Measurements from ENCODE around the gene ATN1.

Gene ATN1

DNA sequence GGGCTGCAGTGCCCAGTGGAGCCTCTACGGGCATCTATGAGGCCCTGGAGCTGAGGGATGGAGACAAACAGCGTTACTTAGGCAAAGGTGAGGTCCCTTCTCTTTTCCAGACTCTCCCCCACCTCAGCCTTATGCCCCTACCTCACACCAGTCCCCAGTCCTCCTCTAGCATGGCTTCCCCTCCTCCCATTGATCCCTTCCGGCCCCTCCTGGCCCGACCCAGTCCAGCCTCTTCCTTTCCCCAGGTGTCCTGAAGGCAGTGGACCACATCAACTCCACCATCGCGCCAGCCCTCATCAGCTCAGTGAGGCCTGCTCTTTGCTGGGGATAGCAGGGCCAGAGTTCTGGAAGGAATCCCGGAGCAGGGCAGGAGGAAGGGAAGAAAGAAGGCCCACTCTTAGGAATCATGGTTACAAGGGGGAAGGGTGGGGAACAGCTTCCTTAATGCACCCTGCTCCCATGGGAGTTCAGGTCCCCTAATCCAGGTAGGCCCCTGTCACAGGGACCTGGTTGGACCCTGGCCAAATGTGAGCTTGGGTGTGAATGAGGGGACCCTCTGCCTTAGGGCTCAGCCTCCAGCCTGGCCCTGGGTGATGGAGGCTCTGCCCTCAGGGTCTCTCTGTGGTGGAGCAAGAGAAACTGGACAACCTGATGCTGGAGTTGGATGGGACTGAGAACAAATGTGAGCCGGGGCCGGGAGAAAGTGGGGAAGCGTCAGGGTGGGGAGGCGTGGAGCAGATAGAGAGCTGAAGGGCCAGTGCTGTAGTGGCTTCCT is 11.1 kb upstream of the ATN1 start:
- no peak overlapping the region for H3K4me3 ChIP-seq (ENCODE audit: low read depth in 1 of 2, low read length in 1 of 2)
- H3K36me3 ChIP-seq, result no peaks in the 10 kb centered on the region
- peaks cover 7 to 13% of the 10 kb centered on the region in 2 experiments for H3K4me1 ChIP-seq (ENCODE audit: control insufficient read depth in 1 of 2, insufficient read depth in 1 of 2, low read depth in 1 of 2, low read length in 1 of 2)
- H3K27me3 ChIP-seq, result peaks cover 91% of the 10 kb centered on the region
- no peaks in the 10 kb centered on the region for H3K9me3 ChIP-seq
- TF ChIP-seq, protein P1, sequence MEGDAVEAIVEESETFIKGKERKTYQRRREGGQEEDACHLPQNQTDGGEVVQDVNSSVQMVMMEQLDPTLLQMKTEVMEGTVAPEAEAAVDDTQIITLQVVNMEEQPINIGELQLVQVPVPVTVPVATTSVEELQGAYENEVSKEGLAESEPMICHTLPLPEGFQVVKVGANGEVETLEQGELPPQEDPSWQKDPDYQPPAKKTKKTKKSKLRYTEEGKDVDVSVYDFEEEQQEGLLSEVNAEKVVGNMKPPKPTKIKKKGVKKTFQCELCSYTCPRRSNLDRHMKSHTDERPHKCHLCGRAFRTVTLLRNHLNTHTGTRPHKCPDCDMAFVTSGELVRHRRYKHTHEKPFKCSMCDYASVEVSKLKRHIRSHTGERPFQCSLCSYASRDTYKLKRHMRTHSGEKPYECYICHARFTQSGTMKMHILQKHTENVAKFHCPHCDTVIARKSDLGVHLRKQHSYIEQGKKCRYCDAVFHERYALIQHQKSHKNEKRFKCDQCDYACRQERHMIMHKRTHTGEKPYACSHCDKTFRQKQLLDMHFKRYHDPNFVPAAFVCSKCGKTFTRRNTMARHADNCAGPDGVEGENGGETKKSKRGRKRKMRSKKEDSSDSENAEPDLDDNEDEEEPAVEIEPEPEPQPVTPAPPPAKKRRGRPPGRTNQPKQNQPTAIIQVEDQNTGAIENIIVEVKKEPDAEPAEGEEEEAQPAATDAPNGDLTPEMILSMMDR (IDR thresholded peaks at IDR 0.05), result no peak
- H3K27ac ChIP-seq, result no peak overlapping the region

DNA sequence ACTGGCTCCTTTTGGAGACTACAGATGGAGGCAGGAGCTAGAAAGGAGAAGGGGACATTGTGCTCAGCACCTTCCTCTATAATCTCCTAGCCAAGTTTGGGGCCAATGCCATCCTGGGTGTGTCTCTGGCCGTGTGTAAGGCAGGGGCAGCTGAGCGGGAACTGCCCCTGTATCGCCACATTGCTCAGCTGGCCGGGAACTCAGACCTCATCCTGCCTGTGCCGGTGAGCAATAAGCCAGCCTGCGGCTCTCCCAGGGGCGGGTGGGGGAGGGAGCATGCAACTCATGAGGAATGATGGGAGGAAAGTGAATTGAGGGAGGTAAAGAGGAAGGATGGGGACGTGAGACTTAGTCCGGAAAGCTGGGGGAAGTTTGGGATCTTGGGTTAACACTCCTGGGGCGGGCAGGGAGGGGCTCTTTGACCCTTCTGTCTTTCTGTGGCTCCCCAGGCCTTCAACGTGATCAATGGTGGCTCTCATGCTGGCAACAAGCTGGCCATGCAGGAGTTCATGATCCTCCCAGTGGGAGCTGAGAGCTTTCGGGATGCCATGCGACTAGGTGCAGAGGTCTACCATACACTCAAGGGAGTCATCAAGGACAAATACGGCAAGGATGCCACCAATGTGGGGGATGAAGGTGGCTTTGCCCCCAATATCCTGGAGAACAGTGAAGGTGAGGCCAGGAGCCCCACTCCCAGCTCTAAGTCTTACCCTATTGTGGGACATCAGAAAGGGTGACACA is 10.1 kb upstream of the ATN1 start:
- no peak overlapping the region for H3K4me3 ChIP-seq (ENCODE audit: low read depth in 1 of 2, low read length in 1 of 2)
- peaks cover 91% of the 10 kb centered on the region for H3K27me3 ChIP-seq
- peaks cover 10 to 19% of the 10 kb centered on the region in 2 experiments for H3K4me1 ChIP-seq (ENCODE audit: control insufficient read depth in 1 of 2, insufficient read depth in 1 of 2, low read depth in 1 of 2, low read length in 1 of 2)
- no peaks in the 10 kb centered on the region for H3K9me3 ChIP-seq
- TF ChIP-seq, protein P1 (IDR thresholded peaks at IDR 0.05), result no peak
- no peak overlapping the region for H3K27ac ChIP-seq
- no peaks in the 10 kb centered on the region for H3K36me3 ChIP-seq

DNA sequence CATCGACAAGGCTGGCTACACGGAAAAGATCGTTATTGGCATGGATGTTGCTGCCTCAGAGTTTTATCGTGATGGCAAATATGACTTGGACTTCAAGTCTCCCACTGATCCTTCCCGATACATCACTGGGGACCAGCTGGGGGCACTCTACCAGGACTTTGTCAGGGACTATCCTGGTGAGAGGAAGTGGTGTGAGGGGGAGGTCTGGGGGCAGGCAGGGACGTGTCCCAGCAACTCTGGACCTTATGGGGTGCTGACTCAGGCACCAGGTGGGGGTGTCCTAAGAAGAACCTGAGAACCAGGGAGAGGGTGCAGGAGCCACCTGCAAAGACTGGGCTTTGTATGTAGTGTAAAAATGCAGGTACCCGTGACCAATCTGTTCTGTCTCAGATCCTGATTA is 8.2 kb upstream of the ATN1 start:
- Histone ChIP-seq H3K36me3 (no peaks in the 10 kb centered on the region), H3K4me3 (ENCODE audit: low read depth in 1 of 2, low read length in 1 of 2) (no peak overlapping the region)
- TF ChIP-seq, protein P1 (IDR thresholded peaks at IDR 0.05), result no peak

DNA sequence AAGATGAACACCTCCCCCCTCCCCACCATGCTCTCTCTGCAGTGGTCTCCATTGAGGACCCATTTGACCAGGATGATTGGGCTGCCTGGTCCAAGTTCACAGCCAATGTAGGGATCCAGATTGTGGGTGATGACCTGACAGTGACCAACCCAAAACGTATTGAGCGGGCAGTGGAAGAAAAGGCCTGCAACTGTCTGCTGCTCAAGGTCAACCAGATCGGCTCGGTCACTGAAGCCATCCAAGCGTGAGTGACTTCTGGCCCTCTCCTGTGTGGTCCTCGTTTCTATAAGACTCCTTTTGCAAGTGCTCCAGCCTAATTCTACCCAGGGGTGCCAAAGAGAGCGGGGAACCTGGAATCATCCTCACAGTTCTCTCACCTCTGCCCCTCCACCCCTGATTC is 6.2 kb upstream of the ATN1 start:
- TF ChIP-seq, protein P1 (IDR thresholded peaks at IDR 0.05), result no peak
- Histone ChIP-seq H3K27ac (no peak overlapping the region), H3K36me3 (no peaks in the 10 kb centered on the region), H3K4me3 (ENCODE audit: low read depth in 1 of 2, low read length in 1 of 2) (no peak overlapping the region), H3K27me3 (peaks cover 83% of the 10 kb centered on the region), H3K9me3 (no peaks in the 10 kb centered on the region), H3K4me1 (ENCODE audit: control insufficient read depth in 1 of 2, insufficient read depth in 1 of 2, low read depth in 1 of 2, low read length in 1 of 2) (peaks cover 14 to 20% of the 10 kb centered on the region in 2 experiments)

More for the DNA sequence above, 8.2 kb upstream of the ATN1 start:
- Histone ChIP-seq H3K27me3 (peaks cover 84% of the 10 kb centered on the region), H3K9me3 (no peaks in the 10 kb centered on the region), H3K27ac (no peak overlapping the region), H3K4me1 (ENCODE audit: control insufficient read depth in 1 of 2, insufficient read depth in 1 of 2, low read depth in 1 of 2, low read length in 1 of 2) (peaks cover 17 to 24% of the 10 kb centered on the region in 2 experiments)

DNA sequence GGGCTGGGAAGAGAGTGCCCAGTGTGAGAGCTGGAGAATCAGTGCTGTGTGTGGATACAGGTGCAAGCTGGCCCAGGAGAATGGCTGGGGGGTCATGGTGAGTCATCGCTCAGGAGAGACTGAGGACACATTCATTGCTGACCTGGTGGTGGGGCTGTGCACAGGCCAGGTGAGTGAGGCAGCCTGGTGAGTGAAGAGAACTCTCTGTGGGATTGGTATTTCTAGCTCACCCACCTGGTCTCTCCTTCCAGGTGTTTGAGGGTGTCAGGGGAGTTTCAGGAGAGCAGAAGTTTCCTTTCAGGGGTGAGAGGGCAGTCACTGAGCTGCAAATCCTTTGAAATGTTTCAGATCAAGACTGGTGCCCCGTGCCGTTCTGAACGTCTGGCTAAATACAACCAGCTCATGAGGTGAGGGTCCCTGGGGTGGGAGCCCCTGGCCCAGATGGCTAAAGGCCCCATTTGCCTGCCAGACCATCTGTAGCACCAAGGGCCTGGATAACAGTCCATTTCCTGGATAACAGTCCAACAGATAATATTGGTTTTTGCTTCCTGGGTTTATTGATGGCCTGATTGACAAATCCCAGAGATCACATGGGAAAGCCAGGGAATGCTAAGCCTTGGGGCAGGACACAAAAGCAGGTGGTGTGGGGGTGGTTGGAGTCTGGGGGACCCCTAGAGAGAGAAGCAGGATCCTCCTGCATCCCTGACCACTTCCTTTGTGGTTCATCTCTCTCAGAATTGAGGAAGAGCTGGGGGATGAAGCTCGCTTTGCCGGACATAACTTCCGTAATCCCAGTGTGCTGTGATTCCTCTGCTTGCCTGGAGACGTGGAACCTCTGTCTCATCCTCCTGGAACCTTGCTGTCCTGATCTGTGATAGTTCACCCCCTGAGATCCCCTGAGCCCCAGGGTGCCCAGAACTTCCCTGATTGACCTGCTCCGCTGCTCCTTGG is 5.5 kb upstream of the ATN1 start:
- TF ChIP-seq, protein P1 (IDR thresholded peaks at IDR 0.05), result no peak
- no peaks in the 10 kb centered on the region for H3K9me3 ChIP-seq
- peaks cover 83% of the 10 kb centered on the region for H3K27me3 ChIP-seq
- no peaks in the 10 kb centered on the region for H3K36me3 ChIP-seq
- H3K4me3 ChIP-seq (ENCODE audit: low read depth in 1 of 2, low read length in 1 of 2), result no peak overlapping the region
- no peak overlapping the region for H3K27ac ChIP-seq
- peaks cover 16 to 22% of the 10 kb centered on the region in 2 experiments for H3K4me1 ChIP-seq (ENCODE audit: control insufficient read depth in 1 of 2, insufficient read depth in 1 of 2, low read depth in 1 of 2, low read length in 1 of 2)
